NT2/D1 (cell line): ENCODE measurements around the gene BCL7A.
A peak's percentile ranks its signal among the peaks of the same experiment; 100 is the strongest.
"Not testable (repeated sequence)": the region's sequence is repeated elsewhere in the genome, so short reads cannot be mapped to it uniquely, and the experiment has no call there.

Experiments
- DNase-seq: peaks from one replicate; pipeline ENCODE4 v3.0.0-alpha.2; 2011; ENCODE audit warnings: low read depth, low spot score
- H3K27me3 ChIP-seq: 2 replicates; pipeline ENCODE4 v1.6.0; 2011; ENCODE audit warnings: mild to moderate bottlenecking; ENCODE audit not compliant: insufficient read length, insufficient read depth
- H3K36me3 ChIP-seq: 2 replicates; pipeline ENCODE4 v1.6.1; 2011; ENCODE audit warnings: mild to moderate bottlenecking, low read length, mixed read lengths; ENCODE audit not compliant: insufficient read depth, insufficient read length
- H3K4me1 ChIP-seq: 2 replicates; pipeline ENCODE4 v1.5.1; 2011; ENCODE audit not compliant: insufficient read depth, insufficient read length
- H3K4me3 ChIP-seq: 2 replicates; pipeline ENCODE4 v1.5.1; 2011; ENCODE audit warnings: low read depth; ENCODE audit not compliant: insufficient read length
- H3K9ac ChIP-seq: 2 replicates; pipeline ENCODE4 v1.6.0; 2011; ENCODE audit warnings: low read depth; ENCODE audit not compliant: insufficient read length
- H3K9me3 ChIP-seq: 2 replicates; pipeline ENCODE4 v1.5.1; 2011; ENCODE audit warnings: mild to moderate bottlenecking, low read length; ENCODE audit not compliant: insufficient read depth
- SUZ12 ChIP-seq: IDR thresholded peaks from 2 replicates; pipeline ENCODE4 v1.6.1; 2011; ENCODE audit not compliant: insufficient read length, insufficient read depth; ENCODE audit errors: extremely low read depth
- YY1 ChIP-seq: IDR thresholded peaks from 2 replicates; pipeline ENCODE4 v1.6.1; 2011; ENCODE audit not compliant: insufficient read length, insufficient read depth
- ZNF274 ChIP-seq: IDR thresholded peaks from 2 replicates; pipeline ENCODE4 v1.6.1; 2011; ENCODE audit warnings: mild to moderate bottlenecking, low read depth, low read length

Gene BCL7A

DNA sequence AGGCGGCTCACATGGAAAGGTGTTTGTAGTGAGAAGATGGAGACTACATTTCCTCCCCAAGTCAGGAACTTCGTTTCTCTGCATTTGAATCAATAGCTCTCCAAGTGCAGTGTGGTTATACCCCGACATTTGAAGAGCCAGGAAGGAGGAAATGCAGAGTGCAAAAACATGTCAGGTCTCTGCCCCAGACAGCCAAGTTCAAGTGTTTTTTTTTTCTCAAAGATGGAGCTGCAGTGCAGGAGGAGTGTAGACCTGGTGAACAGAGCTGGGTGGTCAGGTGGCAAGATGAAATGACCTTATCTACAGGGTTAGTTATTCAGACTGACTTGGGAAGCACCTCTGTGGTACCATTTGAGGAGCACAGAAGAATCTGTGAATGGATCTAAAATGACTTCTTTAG lies 78.2 kb downstream of the BCL7A start:
- Histone ChIP-seq H3K4me1 (peaks cover 11% of the 10 kb centered on the region), H3K9ac (no peak overlapping the region), H3K36me3 (no peaks in the 10 kb centered on the region), H3K9me3 (peaks cover 4% of the 10 kb centered on the region; the same call in 1 of the 2 replicates), H3K27me3 (no peaks in the 10 kb centered on the region), H3K4me3 (no peak overlapping the region)
- no peak for DNase-seq
- TF ChIP-seq ZNF274 (no peak), SUZ12 (no peak), YY1 (no peak)

DNA sequence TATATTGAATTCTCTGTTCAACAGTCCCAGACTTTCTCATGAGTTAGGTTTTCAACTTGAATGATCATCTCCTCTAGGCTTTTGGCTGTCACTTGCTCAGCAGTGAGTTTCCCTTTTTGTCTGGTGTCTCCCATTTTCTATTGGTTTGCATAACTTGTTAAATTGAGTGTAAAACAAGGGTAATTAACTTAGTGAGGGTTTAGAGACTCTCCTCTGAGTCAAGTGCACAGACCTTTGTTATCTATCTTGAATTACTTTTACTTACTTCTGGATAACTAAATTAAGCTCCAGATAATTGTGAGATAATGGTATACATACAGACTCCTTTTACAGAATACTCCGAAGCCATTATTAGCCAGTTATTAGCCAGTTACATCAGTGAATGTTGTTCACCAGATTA lies 78.9 kb downstream of the BCL7A start:
- no peak for DNase-seq
- no peak overlapping the region for H3K9ac ChIP-seq
- H3K9me3 ChIP-seq, result peaks cover 4% of the 10 kb centered on the region; the same call in 1 of the 2 replicates
- no peaks in the 10 kb centered on the region for H3K36me3 ChIP-seq
- peaks cover 9% of the 10 kb centered on the region for H3K4me1 ChIP-seq
- TF ChIP-seq SUZ12, result no peak
- TF ChIP-seq YY1, result no peak
- no peak for TF ChIP-seq ZNF274
- H3K27me3 ChIP-seq, result no peaks in the 10 kb centered on the region
- H3K4me3 ChIP-seq, result no peak overlapping the region

GRCh38 chr12:122102331-122102730 lies 80.6 kb downstream of the BCL7A start:
- H3K4me3 ChIP-seq, result no peak overlapping the region
- no peak for TF ChIP-seq ZNF274
- no peak for TF ChIP-seq YY1
- TF ChIP-seq SUZ12, result no peak
- peaks cover 4% of the 10 kb centered on the region; the same call in 1 of the 2 replicates for H3K9me3 ChIP-seq
- no peak for DNase-seq
- no peaks in the 10 kb centered on the region for H3K27me3 ChIP-seq
- H3K9ac ChIP-seq, result no peak overlapping the region
- no peaks in the 10 kb centered on the region for H3K36me3 ChIP-seq
- H3K4me1 ChIP-seq, result peaks cover 17% of the 10 kb centered on the region

GRCh38 chr12:122104844-122105243 lies 83.2 kb downstream of the BCL7A start:
- Histone ChIP-seq H3K4me1 (peaks cover 8% of the 10 kb centered on the region), H3K36me3 (no peaks in the 10 kb centered on the region), H3K4me3 (no peak overlapping the region), H3K27me3 (no peaks in the 10 kb centered on the region), H3K9ac (no peak overlapping the region), H3K9me3 (peaks cover 4% of the 10 kb centered on the region; the same call in 1 of the 2 replicates)
- no peak for DNase-seq
- TF ChIP-seq ZNF274, result no peak
- TF ChIP-seq YY1, result no peak
- TF ChIP-seq SUZ12, result no peak

DNA sequence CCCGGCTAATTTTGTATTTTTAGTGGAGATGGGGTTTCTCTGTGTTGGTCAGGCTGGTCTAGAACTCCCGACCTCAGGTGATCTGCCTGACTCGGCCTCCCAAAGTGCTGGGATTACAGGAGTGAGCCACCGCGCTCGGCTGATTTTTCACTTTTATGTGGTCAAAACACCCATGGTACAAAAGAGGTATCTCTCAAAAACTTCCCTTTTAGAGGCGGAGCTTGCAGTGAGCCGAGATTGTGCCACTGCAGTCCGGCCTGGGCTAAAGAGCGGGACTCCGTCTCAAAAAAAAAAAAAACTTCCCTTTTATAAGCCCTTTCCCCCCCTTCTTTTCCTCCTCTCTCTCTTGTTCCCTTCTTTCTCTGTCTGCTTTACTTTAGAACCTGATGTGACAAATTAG lies 83.8 kb downstream of the BCL7A start:
- DNase-seq, H3K9me3 ChIP-seq, H3K4me3 ChIP-seq: not testable (repeated sequence)

DNA sequence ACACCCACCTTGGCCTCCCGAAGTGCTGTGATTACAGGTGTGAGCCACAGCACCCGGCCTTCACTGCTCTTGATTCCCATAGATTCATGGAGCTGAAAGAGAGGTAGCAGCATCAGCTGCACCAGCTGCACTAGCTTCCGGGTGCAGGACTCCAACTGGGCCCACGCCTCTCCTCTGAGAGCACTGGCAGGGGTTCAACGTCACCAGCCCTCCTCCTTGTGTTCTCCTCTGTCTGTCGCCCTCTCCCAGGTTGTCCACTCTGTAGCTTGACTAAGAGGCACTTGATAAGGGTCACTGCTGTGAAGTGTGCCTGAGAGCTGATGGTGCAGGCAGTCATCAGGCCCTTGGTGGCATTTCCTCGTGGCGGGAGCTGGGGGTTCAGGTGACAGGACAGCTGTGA lies 85.2 kb downstream of the BCL7A start:
- H3K9ac ChIP-seq, result peak overlapping the region; percentile 59
- H3K27me3 ChIP-seq, result no peaks in the 10 kb centered on the region
- no peak overlapping the region for H3K4me3 ChIP-seq
- H3K4me1 ChIP-seq, result peaks cover 8% of the 10 kb centered on the region
- peaks cover under 1% of the 10 kb centered on the region; the same call in 1 of the 2 replicates for H3K9me3 ChIP-seq
- no peaks in the 10 kb centered on the region for H3K36me3 ChIP-seq
- TF ChIP-seq YY1, result no peak
- TF ChIP-seq SUZ12, result no peak
- TF ChIP-seq ZNF274, result no peak
- no peak for DNase-seq

More for the DNA sequence above, 83.8 kb downstream of the BCL7A start:
- not testable (repeated sequence) for H3K36me3 ChIP-seq, H3K9ac ChIP-seq, H3K27me3 ChIP-seq, H3K4me1 ChIP-seq

GRCh38 chr12:122107261-122107660 lies 85.6 kb downstream of the BCL7A start:
- H3K9ac ChIP-seq, result no peak overlapping the region
- no peaks in the 10 kb centered on the region for H3K9me3 ChIP-seq
- H3K27me3 ChIP-seq, result no peaks in the 10 kb centered on the region
- H3K36me3 ChIP-seq, result no peaks in the 10 kb centered on the region
- no peak overlapping the region for H3K4me3 ChIP-seq
- H3K4me1 ChIP-seq, result peaks cover 8% of the 10 kb centered on the region
- TF ChIP-seq ZNF274, result no peak
- TF ChIP-seq YY1, result no peak
- TF ChIP-seq SUZ12, result no peak
- no peak for DNase-seq

DNA sequence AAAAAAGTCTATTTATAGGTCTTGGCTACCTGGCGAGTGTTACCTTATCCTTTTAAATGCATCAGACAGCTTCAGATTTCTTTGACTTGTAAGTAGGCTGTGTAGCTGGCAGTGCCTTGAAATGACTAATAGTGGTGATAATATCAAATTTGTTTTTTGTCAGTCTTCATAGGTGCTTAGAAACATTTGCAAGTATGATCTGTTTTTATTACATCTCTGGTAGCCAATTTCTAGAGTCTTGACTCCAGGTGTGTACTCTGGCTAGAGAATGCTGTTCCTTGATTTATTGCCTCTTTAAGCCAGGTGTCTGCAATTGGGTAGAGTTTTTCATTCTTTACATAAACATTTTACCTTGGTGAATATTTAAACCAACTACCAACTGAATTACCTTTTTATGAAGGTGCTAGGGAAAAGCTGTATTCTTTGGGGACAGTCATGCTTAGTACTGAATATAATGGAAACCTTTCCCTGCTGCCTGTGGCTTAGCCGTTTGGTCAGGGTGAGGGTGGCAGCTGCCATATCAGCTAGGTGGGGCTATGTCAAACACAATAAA lies 89.5 kb downstream of the BCL7A start:
- Histone ChIP-seq H3K9me3 (no peaks in the 10 kb centered on the region), H3K4me3 (no peak overlapping the region), H3K9ac (no peak overlapping the region), H3K4me1 (peaks cover 9% of the 10 kb centered on the region), H3K27me3 (no peaks in the 10 kb centered on the region), H3K36me3 (no peaks in the 10 kb centered on the region)
- TF ChIP-seq ZNF274 (no peak), YY1 (no peak), SUZ12 (no peak)
- DNase-seq, result no peak
